HL-60 (cell line): Measurements from ENCODE around the gene ANKRD11.

Source experiments
- GABPA ChIP-seq: IDR thresholded peaks from 2 replicates; pipeline ENCODE4 v1.6.1; 2012; ENCODE audit warnings: low read depth
- POLR2AphosphoS5 ChIP-seq: IDR thresholded peaks from 2 replicates; pipeline ENCODE4 v1.6.1; 2012; ENCODE audit warnings: low read depth
- SPI1 ChIP-seq: IDR thresholded peaks from 2 replicates; pipeline ENCODE4 v1.6.1; 2012; ENCODE audit warnings: low read depth, mild to moderate bottlenecking, borderline replicate concordance
- TF ChIP-seq, protein P1 (sequence below): IDR thresholded peaks from one replicate; pipeline ENCODE4 v1.5.1; 2011; ENCODE audit warnings: low read length, control low read depth, inconsistent platforms; ENCODE audit not compliant: insufficient read depth
- TF ChIP-seq, protein P2 (sequence below): IDR thresholded peaks from 2 replicates; pipeline ENCODE4 v1.6.1; 2012; ENCODE audit warnings: low read depth; ENCODE audit not compliant: insufficient replicate concordance

DNA sequence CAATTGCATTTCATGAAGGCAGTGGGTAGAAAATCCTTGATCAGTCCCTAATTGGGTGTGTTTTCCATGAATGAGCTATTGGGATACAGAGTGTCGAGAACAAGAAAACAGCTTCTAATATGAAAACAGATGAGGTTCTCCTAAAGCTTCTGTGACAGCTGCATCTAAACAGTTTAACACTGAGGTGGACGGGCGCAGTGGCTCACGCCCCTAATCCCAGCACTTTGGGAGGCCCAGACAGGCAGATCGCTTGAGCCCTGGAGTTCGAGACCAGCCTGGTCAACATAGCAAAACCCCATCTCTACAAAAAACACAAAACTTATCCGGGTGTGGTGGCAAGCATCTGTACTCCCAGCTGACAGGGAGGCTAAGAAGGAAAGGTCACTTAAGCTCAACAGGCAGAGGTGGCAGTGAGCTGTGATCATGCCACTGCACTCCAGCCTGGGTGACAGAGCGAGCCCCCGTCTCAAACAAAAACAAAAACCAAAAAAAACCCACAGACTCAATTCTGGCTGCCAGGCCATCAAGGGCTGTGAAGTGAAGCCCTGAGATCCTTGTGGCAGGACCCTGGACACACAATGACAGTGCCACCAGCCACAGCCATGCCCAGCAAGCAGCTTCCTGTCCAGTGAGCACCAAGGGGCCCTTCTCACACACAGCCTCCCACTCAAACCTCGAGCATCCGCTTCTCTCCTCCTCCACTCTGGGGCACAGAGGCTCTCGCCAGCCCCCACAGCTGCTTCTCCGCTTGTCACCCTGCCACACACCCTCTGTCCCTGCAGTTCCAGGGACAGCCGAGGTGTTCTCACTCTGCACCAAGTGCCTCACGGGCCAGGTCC is 44.0 kb downstream of the ANKRD11 start:
- TF ChIP-seq, protein P1, sequence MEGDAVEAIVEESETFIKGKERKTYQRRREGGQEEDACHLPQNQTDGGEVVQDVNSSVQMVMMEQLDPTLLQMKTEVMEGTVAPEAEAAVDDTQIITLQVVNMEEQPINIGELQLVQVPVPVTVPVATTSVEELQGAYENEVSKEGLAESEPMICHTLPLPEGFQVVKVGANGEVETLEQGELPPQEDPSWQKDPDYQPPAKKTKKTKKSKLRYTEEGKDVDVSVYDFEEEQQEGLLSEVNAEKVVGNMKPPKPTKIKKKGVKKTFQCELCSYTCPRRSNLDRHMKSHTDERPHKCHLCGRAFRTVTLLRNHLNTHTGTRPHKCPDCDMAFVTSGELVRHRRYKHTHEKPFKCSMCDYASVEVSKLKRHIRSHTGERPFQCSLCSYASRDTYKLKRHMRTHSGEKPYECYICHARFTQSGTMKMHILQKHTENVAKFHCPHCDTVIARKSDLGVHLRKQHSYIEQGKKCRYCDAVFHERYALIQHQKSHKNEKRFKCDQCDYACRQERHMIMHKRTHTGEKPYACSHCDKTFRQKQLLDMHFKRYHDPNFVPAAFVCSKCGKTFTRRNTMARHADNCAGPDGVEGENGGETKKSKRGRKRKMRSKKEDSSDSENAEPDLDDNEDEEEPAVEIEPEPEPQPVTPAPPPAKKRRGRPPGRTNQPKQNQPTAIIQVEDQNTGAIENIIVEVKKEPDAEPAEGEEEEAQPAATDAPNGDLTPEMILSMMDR = no peak
- TF ChIP-seq GABPA (no peak), POLR2AphosphoS5 (no peak), SPI1 (no peak)
- TF ChIP-seq, protein P2, sequence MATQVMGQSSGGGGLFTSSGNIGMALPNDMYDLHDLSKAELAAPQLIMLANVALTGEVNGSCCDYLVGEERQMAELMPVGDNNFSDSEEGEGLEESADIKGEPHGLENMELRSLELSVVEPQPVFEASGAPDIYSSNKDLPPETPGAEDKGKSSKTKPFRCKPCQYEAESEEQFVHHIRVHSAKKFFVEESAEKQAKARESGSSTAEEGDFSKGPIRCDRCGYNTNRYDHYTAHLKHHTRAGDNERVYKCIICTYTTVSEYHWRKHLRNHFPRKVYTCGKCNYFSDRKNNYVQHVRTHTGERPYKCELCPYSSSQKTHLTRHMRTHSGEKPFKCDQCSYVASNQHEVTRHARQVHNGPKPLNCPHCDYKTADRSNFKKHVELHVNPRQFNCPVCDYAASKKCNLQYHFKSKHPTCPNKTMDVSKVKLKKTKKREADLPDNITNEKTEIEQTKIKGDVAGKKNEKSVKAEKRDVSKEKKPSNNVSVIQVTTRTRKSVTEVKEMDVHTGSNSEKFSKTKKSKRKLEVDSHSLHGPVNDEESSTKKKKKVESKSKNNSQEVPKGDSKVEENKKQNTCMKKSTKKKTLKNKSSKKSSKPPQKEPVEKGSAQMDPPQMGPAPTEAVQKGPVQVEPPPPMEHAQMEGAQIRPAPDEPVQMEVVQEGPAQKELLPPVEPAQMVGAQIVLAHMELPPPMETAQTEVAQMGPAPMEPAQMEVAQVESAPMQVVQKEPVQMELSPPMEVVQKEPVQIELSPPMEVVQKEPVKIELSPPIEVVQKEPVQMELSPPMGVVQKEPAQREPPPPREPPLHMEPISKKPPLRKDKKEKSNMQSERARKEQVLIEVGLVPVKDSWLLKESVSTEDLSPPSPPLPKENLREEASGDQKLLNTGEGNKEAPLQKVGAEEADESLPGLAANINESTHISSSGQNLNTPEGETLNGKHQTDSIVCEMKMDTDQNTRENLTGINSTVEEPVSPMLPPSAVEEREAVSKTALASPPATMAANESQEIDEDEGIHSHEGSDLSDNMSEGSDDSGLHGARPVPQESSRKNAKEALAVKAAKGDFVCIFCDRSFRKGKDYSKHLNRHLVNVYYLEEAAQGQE = no peak
